ENCODE measurements around the gene INPP5A.
A peak's percentile ranks its signal among the peaks of the same experiment; 100 is the strongest.

Gene INPP5A

DNA sequence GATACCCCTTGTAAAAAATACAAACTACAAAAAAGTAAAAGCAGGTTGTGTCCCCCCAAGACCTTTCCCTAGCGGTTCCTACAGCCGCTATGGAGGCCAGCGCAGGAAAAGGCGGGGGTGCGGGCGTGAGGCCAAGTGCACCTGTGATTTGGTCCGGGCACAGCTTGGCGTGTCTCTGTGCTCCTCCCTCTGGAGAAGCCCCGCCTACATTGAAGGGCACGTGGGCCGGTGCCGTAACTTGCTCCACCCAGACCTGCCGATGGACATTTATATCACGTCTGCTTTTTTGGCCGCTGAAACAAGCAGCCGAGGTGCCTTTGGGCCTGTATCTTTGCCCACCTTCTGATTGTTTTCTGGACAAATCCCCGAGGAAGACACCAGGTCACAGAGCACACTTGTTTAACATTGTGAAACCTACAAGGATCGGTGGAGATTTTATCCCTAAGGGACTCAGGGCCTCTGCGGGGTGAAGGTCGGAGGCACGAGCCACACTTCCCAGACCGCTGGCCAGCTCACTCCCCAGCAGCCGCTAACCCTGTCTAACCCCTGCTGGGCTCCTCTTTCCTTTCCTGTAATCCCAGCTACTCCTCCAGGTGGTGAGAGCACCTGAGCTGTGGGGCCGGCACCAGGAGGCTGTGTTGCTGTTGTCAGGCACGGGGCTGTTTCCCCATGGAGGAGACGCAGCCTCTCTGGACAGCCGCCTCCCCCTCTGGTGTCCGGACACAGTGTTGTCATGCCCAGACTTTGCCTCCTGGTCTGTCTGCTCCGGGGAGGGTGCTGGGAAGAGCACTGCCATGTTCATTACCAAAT, 18.8 kb upstream of the INPP5A start:
- no peak for FAIRE-seq

DNA sequence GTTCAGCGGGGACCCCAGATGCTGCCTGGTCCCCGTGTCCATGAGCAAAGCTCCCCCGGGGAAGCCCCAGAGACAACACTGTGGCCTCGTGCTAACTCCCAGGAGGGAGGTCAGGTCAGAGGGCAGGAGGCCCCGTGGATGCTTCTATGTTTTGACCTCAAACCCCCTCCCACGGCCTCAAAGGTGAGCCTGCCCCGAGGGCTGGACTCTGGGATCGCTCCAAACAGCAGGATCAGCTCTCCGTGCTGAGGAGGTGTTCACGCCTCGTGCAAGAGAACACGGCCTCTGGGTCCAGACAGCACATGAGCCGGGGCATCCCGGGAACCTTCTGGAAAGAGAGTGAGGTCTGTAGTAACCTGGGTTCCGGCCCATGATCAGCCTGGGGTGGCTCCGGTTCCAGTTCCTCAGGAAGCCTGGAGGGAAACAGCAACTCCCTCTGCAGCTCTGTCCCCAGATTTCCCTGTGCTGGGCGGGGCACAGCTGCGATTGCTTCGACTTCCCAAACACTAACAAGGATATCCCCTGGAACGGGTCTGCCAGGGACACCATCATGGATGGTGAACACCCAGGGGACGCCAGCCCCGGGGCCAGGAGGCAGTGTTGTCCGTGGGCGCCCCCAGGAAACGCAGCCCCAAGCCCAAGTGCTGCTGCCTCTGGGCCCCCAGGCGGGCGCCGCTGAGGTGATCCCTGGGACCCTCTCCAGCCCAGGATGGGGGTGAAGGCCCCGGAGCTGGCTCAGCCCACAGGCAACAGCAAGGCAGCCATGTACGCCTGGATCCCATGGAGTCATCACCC, 18.0 kb upstream of the INPP5A start:
- no peak for FAIRE-seq

DNA sequence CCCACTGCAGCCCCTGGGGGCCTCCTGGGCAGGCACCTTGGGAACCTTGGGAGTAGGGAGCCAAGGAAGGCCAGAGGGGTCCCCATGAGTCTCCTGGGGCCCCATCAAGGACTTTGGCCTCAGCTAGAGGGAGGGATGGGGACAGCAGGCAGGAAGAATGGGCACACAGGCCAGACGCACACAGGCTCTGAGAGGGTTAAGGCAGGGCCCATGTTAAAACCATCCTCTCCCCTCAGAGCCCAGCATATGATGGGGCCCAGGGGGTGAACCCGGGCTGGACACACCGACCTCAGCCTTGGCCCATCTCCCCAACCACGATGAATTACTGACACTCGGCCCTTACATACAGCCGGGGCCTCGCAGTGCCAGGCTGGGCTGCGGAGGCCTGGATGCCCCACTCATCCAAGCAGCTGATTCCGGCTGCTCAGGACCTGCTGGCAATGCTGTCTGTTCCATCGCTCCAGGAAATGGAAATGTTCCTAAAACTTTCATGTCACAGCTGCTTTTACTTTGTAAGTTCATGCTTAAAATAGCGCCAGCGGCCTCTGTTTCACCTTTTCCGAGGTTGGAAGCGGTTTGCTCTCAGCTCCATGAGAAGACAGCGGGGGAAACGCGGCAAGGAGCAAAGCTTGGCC, 17.3 kb upstream of the INPP5A start:
- no peak for FAIRE-seq

DNA sequence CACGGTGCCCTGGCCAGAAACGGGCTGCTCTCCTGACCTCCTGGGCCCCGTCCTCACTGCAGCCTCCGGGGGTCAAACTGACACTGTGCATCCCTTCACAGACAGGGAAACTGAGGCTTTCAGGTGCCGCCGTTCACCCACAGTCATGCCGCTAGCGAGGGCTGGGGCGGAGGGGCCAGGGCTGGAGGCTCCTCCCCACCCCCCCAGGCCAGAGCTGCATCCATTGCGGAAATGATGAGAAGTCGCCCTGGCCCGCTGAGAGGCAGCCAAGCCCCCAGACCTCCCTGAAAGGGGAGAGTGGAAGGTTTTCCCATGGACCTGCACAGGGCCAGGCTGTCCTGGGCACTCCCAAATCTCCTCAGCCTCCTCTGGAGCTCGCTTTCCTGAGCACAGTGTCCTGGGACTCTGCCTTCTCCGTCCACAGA, 16.5 kb upstream of the INPP5A start:
- no peak for FAIRE-seq

DNA sequence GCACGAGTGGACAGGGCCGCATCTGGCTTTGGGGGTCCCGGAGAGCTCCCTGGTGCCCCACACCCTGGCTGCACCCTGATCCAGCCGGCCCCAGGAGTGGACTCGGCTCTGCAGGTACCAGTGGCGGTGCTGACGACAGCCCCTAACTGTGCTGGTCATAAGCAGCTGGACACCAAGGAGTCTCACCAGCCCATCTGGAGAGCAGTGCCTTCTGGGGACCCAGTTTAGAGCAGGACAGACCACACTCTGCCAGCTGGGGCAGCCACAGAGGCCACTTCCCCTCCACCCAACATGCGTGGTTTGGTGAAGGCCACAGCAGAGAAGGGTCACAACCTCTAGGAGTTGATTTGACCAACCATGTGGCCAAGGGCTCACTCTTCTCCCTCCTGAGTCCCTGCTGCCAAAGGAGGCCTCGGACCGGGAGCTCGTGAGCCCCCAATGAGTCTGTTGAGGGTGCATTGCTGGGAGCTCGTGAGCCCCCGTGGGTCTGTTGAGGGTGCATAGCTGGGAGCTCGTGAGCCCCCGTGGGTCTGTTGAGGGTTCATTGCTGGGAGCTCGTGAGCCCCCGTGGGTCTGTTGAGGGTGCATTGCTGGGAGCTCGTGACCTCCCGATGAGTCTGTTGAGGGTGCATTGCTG, 16.0 kb upstream of the INPP5A start:
- FAIRE-seq: no peak

DNA sequence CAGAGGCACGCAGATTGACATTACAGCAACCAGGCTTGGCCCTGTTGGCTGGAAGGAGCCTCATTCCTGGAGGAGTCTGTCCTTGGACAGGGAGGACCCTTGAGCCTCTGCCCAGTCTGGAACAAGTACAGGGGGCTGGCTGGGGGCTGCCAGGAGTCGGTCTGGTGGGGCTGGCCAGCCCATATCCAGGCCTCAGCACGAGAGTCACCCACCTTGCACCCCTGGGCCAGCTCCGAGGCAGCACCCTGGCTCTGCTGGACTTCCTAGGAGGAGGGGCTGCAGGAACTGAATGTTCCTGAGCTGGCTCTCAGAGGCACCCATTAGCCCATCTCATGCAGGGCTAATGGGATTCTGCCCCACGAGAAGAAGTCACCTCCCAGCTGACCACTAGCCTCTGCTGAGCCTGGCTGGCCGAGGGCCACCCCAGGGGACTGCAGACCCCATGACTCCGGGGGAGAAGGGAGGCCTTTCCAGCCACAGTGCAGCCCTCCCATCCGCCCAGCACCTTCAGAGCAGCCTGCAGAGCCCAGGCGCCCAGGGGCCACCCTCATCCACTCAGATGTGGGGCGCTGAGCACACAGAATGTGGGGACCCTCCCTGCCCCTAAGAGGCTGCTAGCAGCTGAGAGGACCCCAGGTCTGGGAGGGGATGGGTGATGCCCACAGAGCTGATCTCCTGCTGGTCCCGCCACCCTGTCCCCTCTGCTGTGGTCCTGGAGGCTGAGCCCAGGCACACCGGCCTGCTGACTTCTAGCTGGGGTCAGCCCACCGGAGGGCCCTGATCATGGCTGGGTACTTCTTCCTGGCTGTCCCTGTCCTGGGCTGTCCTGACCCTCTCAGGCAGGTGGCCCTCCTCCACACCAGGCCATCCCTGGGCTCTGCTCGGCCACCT, 14.8 kb upstream of the INPP5A start:
- no peak for FAIRE-seq

DNA sequence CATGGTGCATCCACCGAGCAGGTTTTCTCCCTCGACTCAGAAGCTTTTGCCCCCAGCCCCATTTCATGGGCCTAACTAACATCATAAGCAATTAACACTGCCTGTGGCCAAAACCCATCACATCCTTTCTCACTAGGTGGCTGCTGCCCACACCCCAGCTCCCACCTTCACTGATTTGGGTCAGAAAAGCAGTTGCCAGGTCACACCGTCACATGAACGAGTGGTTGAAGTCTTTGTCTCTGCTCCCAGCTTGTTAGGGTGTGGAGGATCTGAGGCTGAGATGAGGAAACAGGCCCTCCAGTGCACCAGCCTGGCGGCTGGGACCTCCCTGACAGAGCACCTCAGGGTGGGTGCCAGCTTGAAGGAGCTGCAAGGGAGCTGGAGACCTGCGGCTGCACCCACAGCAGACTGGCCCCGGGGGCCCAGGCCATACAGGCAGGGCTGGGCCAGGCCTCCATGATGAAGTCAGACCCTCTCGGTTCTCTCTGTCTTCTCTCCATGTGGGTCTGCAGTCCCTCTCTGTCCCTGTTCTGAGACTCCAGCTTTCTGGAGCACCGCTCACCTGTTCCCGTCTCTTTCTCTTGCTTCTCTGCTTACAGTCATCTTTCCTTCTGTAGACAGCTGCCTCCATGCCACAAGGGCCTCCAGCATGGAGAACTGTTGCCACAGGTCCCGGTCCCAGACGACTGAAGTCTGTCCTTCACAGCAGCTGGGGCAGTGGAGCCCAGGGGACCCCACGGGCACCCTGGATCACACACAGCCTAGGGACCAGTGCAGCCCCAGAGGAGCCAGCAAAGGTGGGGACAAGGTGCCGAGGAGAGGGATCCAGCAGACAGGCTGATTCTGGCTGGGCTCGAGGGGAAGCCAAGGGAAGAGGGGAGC, 13.8 kb upstream of the INPP5A start:
- FAIRE-seq: no peak

DNA sequence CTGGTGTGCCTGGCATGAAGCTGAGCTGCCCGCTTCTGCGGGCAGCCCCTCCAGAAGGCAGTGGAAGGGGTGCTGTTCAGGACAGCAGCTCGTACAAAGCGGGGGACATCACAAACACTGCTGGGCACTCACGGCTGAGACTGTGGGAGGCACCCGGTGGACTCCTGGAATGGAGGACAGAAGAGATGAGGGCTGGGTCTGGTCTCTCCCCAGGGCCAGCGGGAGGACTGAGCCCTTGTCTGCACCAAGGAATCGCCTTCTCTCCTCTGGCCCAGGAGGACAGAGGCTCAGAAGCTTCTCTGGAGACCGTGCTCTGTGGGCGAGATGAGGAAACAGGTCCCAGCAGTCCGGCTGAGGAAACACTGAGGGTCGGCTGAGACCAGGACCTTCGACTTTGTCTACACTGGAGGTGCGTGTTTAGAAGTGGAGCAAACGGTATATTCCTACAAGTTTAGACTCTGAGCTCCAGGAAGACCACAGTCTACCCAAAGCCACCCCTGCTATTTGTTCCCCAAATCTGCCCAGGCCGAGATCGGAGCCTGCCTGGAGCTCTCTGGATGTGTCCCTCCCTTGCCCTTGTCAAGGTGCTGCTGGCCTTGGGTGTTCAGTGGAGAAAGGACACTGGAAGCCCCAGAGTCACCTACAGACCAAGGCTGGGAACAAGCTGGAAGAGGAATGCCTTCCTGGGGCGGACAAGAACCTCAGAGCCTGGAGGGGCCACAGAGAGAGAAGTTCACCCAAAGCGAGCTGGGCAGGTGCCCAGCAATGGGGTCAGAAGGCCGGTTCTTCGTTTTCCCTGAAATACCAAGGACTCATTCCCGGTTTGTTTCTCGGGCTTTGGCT, 12.9 kb upstream of the INPP5A start:
- no peak for FAIRE-seq

DNA sequence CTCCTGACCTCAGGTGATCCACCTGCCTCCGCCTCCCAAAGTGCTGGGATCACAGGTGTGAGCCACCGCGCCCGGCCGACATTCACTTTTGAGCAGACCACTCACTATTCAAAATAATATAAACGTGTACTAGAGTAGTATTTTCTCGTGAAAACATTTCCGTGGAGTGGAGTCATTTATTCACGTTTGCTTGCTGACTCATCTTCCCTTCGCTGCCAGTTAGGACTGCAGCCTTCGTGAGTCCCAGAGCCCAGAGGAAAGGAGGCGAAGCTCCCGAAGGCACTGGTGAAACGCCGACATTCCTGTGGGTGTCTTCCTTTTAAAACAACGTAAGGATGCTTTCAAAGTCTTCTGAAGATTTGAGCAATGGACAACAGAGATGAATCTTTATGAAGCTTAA, 10.9 kb upstream of the INPP5A start:
- no peak for FAIRE-seq

DNA sequence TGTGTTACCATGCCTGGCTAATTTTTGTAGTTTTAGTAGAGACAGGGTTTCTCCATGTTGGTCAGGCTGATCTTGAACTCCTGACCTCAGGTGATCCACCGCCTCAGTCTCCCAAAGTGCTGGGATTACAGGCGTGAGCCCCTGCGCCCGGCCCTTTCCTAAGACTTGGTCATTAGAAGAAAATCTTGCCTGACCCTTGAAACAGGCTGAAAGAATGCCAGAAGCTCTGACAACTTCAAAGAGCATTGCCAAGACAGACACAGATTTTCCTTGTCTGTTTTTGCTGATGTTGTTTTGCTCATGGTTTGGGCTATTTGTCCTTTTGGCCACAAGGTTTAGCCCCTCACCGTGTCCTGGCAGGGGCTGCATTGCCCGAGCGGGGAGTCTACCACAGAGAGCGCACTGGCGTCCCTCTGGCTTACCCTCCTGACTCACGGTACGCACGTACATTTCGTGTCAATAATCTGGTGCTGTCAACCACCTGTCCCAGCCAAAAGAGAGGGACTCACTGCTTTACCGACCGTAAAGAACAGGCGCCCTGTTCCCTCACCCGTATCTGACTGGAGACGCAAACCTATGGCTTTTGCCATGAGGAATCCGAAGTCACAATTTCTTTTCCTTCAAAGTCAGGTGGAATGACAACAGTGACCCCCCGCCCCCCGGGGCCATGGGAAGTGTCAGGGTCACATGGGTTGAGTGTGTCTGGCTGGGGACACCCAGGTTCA, 10.1 kb upstream of the INPP5A start:
- FAIRE-seq: no peak

DNA sequence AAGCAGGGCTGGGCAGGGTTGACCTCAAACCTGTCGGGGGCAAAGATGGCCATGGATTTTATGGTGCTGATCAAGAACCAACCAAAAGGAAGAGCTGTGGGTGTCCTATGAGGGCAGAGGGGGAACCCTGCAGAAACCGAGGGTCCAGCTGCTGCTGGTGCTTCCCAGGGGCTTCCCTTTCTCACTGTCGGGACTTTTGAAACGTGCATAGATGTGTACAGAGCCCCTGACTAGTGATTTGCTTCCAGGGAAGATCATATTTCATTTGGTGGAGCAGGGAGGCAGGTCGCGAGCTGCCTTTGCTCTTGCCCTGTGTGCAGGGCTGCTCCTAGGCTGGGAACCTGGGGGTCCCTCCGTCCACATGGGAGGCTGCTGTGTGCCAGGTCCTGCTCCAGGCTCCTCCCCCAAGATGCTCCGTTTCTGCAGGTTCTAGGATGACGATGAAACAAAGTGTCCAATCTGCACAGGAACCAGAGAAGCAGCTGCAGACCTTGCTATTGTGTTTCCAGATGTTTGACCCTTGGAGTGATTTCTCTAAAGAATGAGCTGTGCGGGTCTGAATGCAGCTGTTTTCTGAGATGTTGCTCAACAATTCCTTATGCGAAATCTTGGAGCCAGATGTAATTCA, 9.4 kb upstream of the INPP5A start:
- FAIRE-seq: peak; percentile 35

DNA sequence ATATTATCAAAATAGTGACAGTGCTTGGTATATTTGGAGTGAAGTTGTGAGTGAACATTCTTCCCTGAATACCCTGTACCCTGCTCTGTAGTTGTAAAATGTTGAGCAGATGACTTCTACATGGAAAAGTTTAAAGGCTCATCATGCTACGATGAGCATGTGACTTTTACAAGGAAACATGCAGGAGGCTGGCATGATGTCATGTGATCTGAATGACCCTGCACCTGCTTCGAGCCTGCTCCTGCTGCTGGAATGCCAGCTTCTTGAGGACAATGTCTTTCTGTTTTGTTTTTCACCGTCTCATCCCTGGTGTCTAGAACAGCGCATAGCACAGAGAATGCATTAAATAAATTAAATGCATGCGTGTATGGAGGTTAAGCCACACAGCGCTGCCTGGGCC, 5.4 kb upstream of the INPP5A start:
- FAIRE-seq: no peak

DNA sequence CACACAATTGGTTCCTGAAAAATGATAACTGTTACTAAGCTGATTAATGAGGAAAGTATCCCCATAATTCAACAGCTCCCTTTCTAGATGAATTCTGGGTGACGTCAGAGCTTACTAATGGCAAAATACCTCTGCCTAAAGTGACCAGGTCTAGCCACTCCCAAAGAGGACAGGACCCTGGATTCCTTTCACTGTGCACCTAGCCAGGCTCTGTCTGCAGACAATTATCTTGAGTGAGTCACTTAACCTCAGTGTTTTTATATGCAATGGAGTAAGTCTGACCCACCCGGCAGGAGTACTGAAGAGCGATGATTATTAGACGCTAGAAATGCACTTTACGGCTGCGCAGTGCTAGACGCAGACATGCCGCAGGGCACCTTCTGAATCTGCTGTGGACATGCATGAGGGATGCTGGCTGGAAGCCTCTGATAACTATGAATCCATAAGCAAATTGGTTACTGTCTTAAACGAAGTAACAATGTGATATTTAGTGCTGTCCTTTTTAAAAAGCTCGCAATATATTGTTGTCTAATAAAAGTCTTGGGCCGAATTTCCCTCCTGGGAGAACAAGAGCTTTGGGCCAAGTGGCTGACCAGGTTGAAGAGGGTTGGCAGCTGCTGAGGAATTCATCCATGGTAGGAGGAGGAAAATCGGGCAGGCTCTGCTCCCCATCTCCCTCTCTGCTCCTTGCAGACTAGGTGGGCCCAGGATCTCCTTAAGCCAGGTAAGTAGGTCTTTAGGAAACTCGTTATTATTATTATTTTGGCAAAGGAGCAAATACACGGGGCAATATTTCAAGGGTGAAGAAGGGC, 4.6 kb upstream of the INPP5A start:
- FAIRE-seq: no peak

DNA sequence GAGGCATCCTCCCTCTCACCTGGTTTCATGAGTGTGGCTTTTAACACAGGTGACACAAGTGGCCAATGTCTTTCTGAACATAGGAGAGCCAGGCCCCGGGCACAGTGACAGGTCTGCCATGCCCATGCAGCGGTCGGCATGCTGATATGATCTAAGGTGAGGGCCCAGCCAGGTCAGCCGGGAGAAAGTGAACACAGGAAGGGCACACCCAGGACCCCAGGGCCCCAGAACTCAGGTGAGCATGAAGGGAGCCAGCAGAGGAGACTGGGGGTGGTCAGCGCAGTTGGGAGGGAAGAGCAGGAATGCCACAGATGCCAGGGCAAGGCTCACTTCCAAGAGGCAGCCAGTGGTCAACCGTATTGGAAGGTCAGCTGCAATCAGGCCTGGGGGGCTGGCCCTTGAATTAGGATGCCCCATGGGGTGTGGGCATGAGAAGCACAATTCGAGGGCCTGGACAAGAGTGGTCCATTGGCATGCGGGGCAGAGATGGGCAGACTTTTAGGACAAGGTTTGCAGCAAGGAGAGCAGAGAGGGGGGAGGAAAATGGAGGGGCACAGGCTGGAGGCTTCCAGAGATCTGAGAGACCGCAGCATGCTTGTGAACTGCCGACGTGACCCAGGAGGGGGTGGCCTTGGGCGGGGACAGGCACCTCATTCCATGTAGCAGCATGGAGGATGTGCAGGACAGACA, 3.9 kb upstream of the INPP5A start:
- FAIRE-seq: no peak

DNA sequence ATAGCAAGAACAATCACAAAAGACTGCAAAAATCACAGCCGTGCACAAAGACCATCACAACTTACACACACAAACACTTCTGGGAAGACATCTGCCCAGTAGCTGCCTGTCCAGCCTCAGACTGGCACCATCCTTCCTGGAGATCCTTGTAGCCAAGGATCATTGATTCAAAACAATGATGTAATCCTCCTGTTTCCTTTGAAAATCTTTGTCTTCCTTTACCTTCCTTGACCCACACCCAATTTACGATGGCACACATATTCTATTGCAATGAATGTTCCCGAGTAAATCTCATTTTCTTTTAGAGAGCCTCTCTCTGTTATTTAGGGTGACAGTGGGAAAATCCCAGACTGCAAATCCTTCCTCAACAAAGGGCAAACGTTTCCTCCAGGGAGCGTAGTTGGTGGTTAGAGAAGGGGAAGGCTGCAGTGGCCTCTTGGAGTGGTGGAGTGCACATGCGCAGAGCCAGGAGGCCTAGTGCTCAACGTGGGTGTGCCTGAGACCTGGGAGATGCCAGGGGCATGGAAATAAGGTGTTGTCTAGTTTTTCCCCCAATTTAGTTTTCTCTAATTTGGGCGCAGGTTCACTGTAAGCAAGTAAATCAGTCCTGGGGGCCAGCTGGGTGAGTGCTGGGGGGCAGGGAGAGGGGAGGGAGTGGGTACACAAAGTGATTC, 3.1 kb upstream of the INPP5A start:
- FAIRE-seq: no peak

DNA sequence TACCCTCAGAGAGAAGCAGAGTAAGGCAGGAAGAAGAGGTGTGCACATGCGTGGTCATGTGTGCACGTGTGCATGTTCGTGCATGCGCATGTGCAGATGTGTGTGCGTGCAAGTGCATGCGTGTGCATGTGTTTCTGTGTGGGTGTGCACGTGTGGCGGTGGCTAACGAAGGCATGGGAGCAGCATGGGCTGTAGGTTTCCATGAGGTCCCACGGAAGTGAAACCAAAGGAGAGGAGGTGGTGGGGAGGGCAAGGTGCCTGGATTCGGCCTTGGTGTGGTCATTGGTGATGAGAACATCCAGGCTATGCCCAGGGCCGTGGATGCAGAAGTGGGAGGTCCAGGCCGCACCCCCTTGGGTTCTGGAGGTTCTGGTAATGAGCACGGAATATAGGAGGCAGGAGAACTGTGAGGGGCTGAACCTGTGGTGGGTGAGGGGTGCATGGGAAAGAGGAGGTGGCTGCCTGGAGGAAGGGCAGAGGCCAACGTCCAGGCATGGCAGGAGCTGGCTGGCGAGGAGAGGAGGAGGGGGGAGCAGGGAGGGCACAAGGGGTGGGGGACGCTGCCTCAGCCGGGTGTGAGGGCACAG, 2.4 kb upstream of the INPP5A start:
- FAIRE-seq: no peak
